Globus pallidus (tissue), 1 donor: ENCODE results near the gene SLC40A1.
"Not testable (repeated sequence)": the region's sequence is repeated elsewhere in the genome, so short reads cannot be mapped to it uniquely, and the experiment has no call there.

ENCODE experiments used
- DNase-seq: peaks from one replicate; pipeline ENCODE4 v3.0.0-alpha.2; 2015; ENCODE audit warnings: low spot score

Gene SLC40A1

DNA sequence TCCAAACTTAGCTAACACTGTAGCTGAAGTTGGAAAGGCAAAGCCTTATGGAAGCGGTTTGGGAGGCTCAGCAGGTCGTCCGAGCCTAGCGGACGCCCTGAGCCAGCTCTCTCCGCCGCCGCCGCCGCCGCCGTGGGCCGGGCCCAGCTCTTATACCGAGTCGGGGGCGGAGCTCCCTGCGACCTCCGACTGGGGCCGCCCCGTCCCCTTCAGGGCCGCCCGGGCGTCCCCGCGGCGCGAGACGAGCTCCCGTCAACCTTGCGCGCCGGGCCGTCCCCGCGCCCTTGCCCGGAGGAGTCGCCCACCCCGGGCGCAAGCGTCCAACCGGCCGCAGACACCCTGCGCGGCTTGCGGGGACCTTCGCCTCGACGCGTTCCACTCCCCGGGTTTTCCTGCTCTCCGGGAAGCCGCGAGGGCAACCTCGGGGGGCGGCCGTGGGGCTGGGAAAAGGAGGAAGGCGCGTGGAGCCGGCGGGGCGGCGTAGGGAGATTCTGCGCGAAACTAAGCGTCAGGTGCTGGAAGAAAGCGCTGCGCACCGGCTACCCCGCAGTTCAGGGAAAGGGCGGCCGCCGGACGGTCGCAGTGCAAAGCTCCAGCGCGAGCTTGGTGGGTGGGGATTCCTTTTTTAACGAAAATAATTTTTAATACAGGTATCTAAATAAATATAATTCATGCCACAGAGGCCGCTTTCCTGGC lies at the start of gene SLC40A1:
TSS of gene SLC40A1 (minus strand) at position 129 of the 696 bp plus-strand sequence. CDS start 326 bp downstream, outside the sequence.
- DNase-seq = peak; percentile 57

- DNase-seq = no peak
These were observed 49.2 kb upstream of the SLC40A1 start for GRCh38 chr2:189629531-189630453.

DNA sequence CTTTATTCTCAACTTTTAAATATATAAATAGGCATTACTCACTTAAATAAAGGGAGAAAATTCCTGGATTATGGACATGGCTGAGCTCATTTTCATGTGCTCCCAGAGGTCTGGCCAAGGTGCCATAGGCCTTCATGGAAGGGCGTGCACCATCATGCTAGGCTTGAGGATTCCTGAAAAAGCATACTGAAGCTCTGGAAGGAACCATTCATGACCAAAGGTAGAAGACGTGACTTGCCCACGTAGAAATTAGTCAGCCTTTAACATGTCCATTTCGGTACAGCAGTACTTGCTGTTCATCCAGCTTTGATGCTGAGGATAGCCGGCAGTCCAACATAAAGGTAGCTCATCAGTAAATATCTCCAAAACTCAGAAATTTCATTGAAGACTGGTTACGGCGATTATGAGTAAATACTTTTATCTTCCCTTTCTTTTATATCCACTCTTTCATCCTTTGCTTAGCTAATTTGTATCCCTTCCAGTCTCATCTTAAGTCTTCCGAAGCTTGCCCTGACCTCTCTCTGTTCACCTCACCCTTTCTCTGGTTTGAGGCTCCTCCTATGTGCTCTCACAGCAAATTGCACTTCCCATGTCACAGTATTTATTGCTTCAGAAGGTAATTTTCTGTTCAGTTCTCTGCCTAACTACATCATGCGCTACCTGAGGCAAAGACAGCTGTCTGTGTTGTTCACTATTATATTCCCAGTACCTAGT lies 48.4 kb upstream of the SLC40A1 start:
- no peak for DNase-seq

DNA sequence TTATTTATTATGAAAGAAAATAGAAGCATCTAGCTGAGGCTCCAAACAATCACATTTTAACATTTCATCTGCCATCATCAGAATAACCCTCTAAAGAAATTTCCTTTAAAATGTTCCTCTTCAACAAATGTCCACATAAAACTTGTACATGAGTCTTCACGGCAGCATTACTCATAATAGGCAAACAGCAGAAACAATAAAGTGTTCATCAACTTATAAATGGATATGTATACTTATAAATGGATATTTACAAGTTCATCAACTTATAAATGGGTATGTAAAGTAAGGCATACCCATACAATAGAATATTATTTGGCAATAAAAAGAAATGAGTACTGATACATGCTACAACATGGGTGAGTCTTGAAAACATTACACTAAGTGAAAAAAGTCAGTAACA lies 47.2 kb upstream of the SLC40A1 start:
- no peak for DNase-seq

- no peak for DNase-seq
These were observed 45.0 kb upstream of the SLC40A1 start for GRCh38 chr2:189625636-189626035.

DNA sequence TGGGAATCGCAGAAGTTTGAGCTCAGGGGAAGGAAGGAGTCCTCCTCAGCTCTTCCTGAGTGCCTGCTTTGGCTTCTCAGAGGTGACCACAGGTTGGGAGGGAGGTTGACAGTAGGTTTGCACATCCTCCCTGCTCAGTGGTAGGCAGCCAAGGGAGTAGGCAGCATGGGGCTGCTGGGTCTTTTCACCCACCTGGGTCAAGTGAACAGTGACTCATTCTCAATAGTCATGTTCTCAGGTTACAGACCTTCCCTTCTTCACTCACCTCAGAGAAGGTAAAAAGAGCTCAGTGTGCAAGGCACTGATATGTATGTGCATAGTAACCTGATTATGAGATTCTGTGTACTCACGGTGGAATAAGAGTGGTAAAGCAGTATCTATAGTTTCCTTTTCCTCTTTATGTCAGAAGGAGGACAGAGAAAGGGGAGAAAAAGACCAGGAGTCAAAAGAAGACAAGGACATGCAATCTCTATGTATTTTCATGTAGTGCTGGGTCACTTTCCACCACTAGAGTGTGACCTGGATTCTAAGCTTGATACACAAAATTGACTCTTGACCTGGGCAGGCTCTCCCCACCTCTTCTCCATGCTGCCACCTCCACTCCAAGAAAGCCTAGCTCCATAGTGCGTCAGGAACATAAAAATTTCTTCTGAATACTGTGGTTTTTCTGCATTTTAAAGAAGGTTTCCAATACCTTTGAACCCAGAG lies 44.2 kb upstream of the SLC40A1 start:
- no peak for DNase-seq

DNA sequence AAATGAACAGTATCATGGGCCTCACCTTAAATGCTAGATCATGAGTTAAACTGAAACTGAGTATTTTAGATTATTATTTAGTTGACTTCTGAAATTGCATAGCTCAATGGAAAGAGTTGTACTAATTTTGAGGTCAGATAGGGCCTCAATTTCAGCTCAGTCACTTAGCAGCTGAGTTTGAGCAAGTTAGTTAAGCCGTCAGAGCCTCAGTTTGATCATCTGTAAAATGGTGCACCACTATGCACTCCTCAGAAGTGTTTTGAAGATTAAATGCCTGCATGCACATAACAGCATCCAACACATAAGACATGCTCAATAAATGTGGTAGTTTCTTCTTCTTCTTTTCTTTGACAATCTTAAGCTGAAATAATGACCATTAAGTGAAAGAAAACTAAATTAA lies 42.5 kb upstream of the SLC40A1 start:
- DNase-seq = no peak

GRCh38 chr2:189621781-189622180 lies 41.2 kb upstream of the SLC40A1 start:
- DNase-seq = no peak

- no peak for DNase-seq
These were observed 37.6 kb upstream of the SLC40A1 start for GRCh38 chr2:189618197-189618596.

DNA sequence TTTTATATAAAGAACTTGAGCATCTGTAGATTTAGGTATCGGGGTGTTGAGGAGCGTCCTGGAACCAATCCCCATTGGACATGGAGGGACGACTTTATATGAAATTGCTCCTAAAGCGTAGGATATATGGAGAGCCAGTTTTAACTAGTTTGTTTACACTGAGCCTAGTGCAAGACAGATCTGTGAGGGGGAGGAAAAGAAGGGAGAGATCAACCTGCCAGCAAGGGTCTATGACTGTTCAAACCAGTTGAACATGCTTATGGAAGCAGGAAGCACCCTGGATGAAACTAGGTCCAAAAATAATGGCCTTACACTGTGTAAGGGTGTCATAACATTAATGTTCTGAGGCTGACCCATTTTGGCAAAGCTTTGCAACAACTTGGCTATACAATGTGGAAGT lies 34.0 kb upstream of the SLC40A1 start:
- no peak for DNase-seq

DNA sequence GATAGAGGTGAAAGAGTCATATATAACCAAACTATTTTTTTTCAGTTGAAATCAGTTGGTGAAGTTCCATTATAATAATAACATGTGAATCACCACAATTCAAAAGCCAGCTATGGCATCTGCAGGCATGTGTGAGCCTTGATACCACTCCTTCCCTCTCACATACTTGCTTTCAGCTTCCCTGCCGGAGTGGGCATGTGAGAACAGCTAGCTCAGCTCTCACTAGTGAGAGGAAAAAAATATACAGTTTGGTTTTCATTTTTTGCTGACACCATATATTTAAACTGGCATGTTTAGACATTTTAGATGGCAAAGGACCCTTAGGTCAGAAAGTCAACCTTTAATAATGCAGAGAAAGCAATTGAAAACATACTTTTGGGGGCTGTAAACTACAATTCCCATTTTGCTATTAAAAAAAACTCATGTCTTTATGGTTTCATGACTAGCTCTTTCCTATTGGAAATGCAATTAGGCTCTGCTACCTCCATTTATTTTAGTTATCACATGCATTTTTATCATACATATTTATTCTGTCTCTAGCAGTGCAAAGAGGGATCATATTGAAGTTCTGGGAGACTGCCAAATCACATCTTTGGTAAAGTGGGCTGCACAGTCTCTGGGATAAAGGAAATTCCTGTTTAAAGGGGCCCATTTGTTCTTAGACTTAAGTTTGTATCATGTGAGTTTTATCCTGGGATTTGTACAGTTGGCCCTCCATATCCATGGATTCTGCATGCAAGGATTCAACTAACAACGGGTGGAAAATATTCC lies 33.2 kb upstream of the SLC40A1 start:
- DNase-seq = no peak

DNA sequence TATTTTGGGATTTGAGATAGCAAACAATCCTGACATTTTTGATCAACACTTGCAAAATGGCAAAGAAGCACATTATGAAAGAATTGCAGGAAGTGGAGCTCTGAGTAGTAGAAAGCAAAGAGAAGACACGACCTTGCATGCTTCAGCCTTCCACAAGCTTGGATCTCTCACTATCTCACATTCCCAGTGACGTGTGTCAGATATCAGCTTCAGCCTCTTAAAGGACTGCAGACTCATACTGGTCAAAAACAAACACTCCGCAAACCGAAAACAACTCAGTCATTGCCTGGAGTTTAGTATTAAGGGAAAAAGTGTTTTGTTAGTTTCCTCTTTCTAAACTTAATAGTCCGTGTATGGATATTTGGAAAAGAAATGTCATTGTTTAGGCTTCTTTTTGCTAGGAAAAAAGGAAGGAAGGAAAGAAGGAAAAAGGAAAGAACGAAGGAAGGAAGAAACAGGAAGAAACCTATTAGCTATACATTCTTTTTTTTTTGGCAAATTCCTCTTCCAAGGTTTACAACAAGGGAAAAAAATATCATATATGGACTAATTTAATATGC lies 32.6 kb upstream of the SLC40A1 start:
- no peak for DNase-seq

- no peak for DNase-seq
These were observed 30.1 kb upstream of the SLC40A1 start for GRCh38 chr2:189610700-189611099.

DNA sequence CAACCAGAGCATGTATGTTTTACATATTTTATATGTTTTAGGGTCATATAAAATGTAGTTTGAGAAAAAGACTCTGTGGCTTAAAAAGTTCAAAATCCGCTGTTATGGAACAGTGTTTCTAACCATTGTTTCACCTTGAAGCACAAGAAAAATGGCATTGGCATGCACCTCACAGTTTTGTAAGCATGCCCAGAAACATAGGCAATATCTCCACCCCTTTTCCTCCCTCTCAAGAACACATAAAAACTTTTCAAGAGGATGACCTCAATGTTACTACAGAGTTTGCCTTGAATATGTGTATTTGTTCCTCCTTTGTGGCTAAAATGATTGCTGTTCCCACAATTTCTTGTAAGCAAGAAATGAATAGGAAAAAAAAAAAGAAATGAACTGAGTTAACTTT lies 29.3 kb upstream of the SLC40A1 start:
- DNase-seq = no peak

DNA sequence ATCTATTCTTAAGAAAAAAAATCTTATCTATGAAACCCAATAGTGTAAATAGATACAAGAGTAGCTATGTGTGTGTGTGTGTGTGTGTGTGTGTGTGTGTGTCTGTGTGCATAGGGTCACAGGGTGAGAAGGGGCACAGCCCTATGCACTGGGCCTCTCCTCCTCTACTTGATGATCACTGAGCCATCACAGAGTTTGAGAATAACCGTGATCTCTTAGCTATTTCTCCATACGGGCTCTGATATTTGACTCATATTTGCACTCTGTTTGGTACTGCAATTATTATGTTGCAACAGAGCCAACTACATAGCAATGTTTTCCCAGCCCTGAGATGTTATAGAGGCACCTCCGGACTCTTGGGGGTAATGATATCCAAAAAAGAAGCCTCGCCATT lies 28.8 kb upstream of the SLC40A1 start:
- no peak for DNase-seq

DNA sequence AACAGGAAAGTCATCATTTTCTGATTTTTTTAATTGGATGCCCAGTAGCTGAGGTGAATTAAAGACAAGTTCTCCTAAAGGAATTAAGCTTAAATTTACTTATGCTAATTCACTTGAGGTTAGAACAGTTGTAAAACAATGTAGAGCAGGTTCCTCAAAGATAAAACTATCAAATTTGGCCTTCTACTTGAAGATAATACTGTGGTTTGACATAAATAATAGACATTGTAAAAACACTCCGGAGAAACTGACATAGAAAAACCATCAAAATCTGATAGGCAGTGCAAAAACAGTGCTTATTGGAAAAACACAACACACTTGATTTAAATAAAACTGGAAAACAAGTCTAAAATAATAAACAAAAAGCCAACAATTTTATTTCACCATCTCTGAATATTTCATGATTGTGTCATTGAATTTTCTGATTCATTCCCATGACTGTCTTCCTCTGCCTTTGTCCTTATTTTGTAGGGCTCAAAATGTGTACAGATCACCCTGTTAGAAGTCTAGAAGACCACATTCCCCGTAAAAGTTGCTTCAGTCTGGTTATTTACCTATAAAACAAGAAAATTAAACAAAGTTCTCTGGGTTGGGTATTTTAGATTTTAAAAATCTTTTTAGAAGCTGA lies 28.3 kb upstream of the SLC40A1 start:
- no peak for DNase-seq

GRCh38 chr2:189608170-189608569 lies 27.6 kb upstream of the SLC40A1 start:
- DNase-seq = no peak

DNA sequence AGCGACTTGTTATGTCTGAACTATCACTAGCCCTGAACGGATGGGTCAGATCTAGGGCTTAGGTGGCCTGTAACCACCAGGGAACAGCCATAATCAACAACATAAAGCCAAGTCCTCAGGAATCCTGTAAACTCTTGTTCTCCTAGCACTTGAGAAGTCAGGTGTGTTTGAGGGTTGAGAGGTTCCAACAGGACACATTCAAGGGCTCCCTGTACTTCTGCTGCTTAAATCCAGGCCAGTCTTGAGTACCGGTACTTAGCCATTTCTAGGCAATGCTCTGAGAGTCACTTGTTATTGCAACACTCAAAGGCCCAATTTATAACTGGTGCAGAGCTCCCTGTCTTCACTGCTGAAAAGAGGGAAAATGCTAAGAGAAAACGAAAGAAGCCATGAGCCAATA lies 21.6 kb upstream of the SLC40A1 start:
- no peak for DNase-seq

DNA sequence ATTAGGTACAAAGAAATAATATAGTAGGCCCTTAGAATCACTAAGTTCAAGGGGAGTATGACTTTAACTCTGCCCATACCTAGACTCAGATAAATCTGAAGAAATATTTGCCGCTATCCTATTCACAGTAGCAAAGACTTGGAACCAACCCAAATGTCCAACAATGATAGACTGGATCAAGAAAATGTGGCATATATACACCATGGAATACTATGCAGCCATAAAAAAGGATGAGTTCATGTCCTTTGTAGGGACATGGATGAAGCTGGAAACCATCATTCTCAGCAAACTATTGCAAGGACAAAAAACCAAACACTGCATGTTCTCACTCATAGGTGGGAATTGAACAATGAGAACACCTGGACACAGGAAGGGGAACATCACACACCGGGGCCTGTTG lies 21.1 kb upstream of the SLC40A1 start:
- not testable (repeated sequence) for DNase-seq

DNA sequence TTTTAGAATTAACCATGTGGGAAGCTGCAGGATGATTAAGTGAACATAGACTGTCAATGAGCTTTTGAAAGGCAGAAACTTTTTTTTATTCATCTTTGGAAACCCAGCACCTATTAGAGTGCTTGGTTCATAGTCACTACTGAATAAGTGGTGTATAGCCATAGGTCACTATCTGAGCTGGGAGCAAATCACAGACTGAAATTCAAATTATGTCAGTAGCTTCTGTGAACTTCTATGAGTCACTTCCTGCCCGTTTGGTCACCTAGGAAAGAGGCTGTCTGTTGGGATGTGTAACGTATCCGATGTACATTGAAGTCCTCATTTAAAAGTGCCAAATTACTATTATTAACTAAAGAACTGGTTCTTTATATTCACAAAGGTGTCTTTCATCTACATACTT lies 20.5 kb upstream of the SLC40A1 start:
- no peak for DNase-seq
